ENCODE results near the gene INSL3.

INSL3 gene

GRCh38 chr19:17860331-17860992 is 39.1 kb upstream of the INSL3 start:
- H4K20me1 ChIP-seq (ENCODE audit: insufficient read depth, low read length), result peaks cover 47% of the 10 kb centered on the region
- peak overlapping the region; percentile 56 for H2AFZ ChIP-seq (ENCODE audit: low read depth, low read length)
- H3K79me2 ChIP-seq (ENCODE audit: insufficient read depth, low read length), result peaks cover 33% of the 10 kb centered on the region
- H3K27me3 ChIP-seq (ENCODE audit: insufficient read depth, low read length, poor library complexity), result no peaks in the 10 kb centered on the region
- TF ChIP-seq CTCF (IDR thresholded peaks at IDR 0.05; ENCODE audit: borderline replicate concordance, extremely low read depth, low read length, poor library complexity, severe bottlenecking), result no peak
- no peak for TF ChIP-seq EZH2 (IDR thresholded peaks at IDR 0.05; ENCODE audit: borderline replicate concordance, low read depth, low read length, severe bottlenecking)
- peak overlapping the region; percentile 95 for H3K27ac ChIP-seq (ENCODE audit: low read length)
- ATAC-seq (ENCODE audit: insufficient read depth, low read depth), result no peak
- H3K4me3 ChIP-seq (ENCODE audit: low read depth in 1 of 2, low read length in 2 of 2), result peak overlapping the region; percentile 99 to 100
- H3K9me3 ChIP-seq (ENCODE audit: insufficient read depth, low read length, severe bottlenecking), result no peaks in the 10 kb centered on the region
- peaks cover 24% of the 10 kb centered on the region for H3K4me1 ChIP-seq (ENCODE audit: insufficient read depth, low read length)
- H3K36me3 ChIP-seq (ENCODE audit: insufficient read depth, low read length), result peaks cover 48% of the 10 kb centered on the region
- DNase-seq, result no peak
- peak overlapping the region; percentile 89 for H3K4me2 ChIP-seq (ENCODE audit: insufficient read depth, low read length)
- peak overlapping the region; percentile 98 for H3K9ac ChIP-seq (ENCODE audit: low read depth, low read length)

GRCh38 chr19:17859533-17860330 is 38.4 kb upstream of the INSL3 start, which contains the start of gene RPL18A:
Gene RPL18A (plus strand): TSS chr19:17859910. CDS start chr19:17859957, 47 bp downstream.
- H3K27me3 ChIP-seq (ENCODE audit: insufficient read depth, low read length, poor library complexity), result no peaks in the 10 kb centered on the region
- DNase-seq (peak; percentile 100), ATAC-seq (ENCODE audit: insufficient read depth, low read depth) (peak; percentile 93)
- TF ChIP-seq EZH2 (IDR thresholded peaks at IDR 0.05; ENCODE audit: borderline replicate concordance, low read depth, low read length, severe bottlenecking) (no peak), CTCF (IDR thresholded peaks at IDR 0.05; ENCODE audit: borderline replicate concordance, extremely low read depth, low read length, poor library complexity, severe bottlenecking) (peak; percentile 95)
- peak within 1 kb of the TSS; percentile 93 for H2AFZ ChIP-seq (ENCODE audit: low read depth, low read length)
- peak within 1 kb of the TSS; percentile 98 for H3K9ac ChIP-seq (ENCODE audit: low read depth, low read length)
- no peaks in the 10 kb centered on the region for H3K9me3 ChIP-seq (ENCODE audit: insufficient read depth, low read length, severe bottlenecking)
- peak within 1 kb of the TSS; percentile 89 for H3K4me2 ChIP-seq (ENCODE audit: insufficient read depth, low read length)
- H4K20me1 ChIP-seq (ENCODE audit: insufficient read depth, low read length), result peaks cover 46% of the 10 kb centered on the region
- peaks cover 33% of the 10 kb centered on the region for H3K79me2 ChIP-seq (ENCODE audit: insufficient read depth, low read length)
- peaks cover 28% of the 10 kb centered on the region for H3K4me1 ChIP-seq (ENCODE audit: insufficient read depth, low read length)
- H3K27ac ChIP-seq (ENCODE audit: low read length), result peak within 1 kb of the TSS; percentile 95
- H3K4me3 ChIP-seq (ENCODE audit: low read depth in 1 of 2, low read length in 2 of 2), result peak within 1 kb of the TSS; percentile 99 to 100
- peaks cover 48% of the 10 kb centered on the region for H3K36me3 ChIP-seq (ENCODE audit: insufficient read depth, low read length)

- peaks cover 10% of the 10 kb centered on the region for H3K79me2 ChIP-seq (ENCODE audit: insufficient read depth, low read length)
- no peaks in the 10 kb centered on the region for H3K9me3 ChIP-seq (ENCODE audit: insufficient read depth, low read length, severe bottlenecking)
- peak; percentile 99 for TF ChIP-seq CTCF (IDR thresholded peaks at IDR 0.05; ENCODE audit: borderline replicate concordance, extremely low read depth, low read length, poor library complexity, severe bottlenecking)
- TF ChIP-seq EZH2 (IDR thresholded peaks at IDR 0.05; ENCODE audit: borderline replicate concordance, low read depth, low read length, severe bottlenecking), result no peak
- no peaks in the 10 kb centered on the region for H3K27me3 ChIP-seq (ENCODE audit: insufficient read depth, low read length, poor library complexity)
- H3K4me2 ChIP-seq (ENCODE audit: insufficient read depth, low read length), result 0 out of 2 replicates have a peak overlapping the region, but pooled peaks have one; percentile 13
- H3K27ac ChIP-seq (ENCODE audit: low read length), result no peak overlapping the region
- peaks cover 6% of the 10 kb centered on the region for H3K36me3 ChIP-seq (ENCODE audit: insufficient read depth, low read length)
- H3K4me1 ChIP-seq (ENCODE audit: insufficient read depth, low read length), result peaks cover 14% of the 10 kb centered on the region
- DNase-seq, result peak; percentile 83
- no peak overlapping the region for H3K4me3 ChIP-seq (ENCODE audit: low read depth in 1 of 2, low read length in 2 of 2)
- H4K20me1 ChIP-seq (ENCODE audit: insufficient read depth, low read length), result peaks cover 6% of the 10 kb centered on the region
- no peak overlapping the region for H3K9ac ChIP-seq (ENCODE audit: low read depth, low read length)
- peak overlapping the region; percentile 28; the same call in 1 of the 2 replicates for H2AFZ ChIP-seq (ENCODE audit: low read depth, low read length)
- ATAC-seq (ENCODE audit: insufficient read depth, low read depth), result peak; percentile 33; the same call in 2 of the 3 replicates
Measured at GRCh38 chr19:17855280-17856152, 34.2 kb upstream of the INSL3 start.

Data from DND-41 (cell line).